Measurements from ENCODE around the gene SOX15.

Gene SOX15

GRCh38 chr17:7577327-7578199 is 12.3 kb downstream of the SOX15 start:
- DNase-seq (ENCODE audit: low read depth in 2 of 2): no peak

- no peak for DNase-seq (ENCODE audit: low read depth in 2 of 2)
These were observed 13.4 kb downstream of the SOX15 start for GRCh38 chr17:7576432-7576937.

- DNase-seq (ENCODE audit: low read depth in 2 of 2): no peak
These were observed 13.9 kb downstream of the SOX15 start for GRCh38 chr17:7575959-7576358.

- no peak for DNase-seq (ENCODE audit: low read depth in 2 of 2)
These were observed 14.4 kb downstream of the SOX15 start for GRCh38 chr17:7575481-7575883.

- DNase-seq (ENCODE audit: low read depth in 2 of 2): no peak
These were observed 15.5 kb downstream of the SOX15 start for GRCh38 chr17:7574176-7574953.

GRCh38 chr17:7573324-7574080 is 16.4 kb downstream of the SOX15 start:
- DNase-seq (ENCODE audit: low read depth in 2 of 2): peak; percentile 87 to 88

GRCh38 chr17:7572588-7573323 is 17.1 kb downstream of the SOX15 start:
- peak in 1 of 2 donors; percentile 98 for DNase-seq (ENCODE audit: low read depth in 2 of 2)

GRCh38 chr17:7572338-7572587 is 17.6 kb downstream of the SOX15 start:
- peak in 1 of 2 donors; percentile 97 for DNase-seq (ENCODE audit: low read depth in 2 of 2)

- no peak for DNase-seq (ENCODE audit: low read depth in 2 of 2)
These were observed 19.5 kb downstream of the SOX15 start for GRCh38 chr17:7570351-7570750.

- DNase-seq (ENCODE audit: low read depth in 2 of 2): no peak
These were observed 20.3 kb downstream of the SOX15 start for GRCh38 chr17:7569571-7569970.

GRCh38 chr17:7563115-7563869 is 26.6 kb downstream of the SOX15 start:
- DNase-seq (ENCODE audit: low read depth in 2 of 2): no peak

GRCh38 chr17:7562208-7562605 is 27.7 kb downstream of the SOX15 start:
- DNase-seq (ENCODE audit: low read depth in 2 of 2): no peak

GRCh38 chr17:7561589-7562207 is 28.2 kb downstream of the SOX15 start, which contains the start of gene SENP3:
SENP3 (plus strand) TSS chr17:7561919; CDS start chr17:7563077, 1,158 bp downstream.
- DNase-seq (ENCODE audit: low read depth in 2 of 2): peak; percentile 86 to 90

- DNase-seq (ENCODE audit: low read depth in 2 of 2): peak; percentile 83
These were observed 28.8 kb downstream of the SOX15 start for GRCh38 chr17:7561028-7561575.

- peak in 1 of 2 donors; percentile 61 for DNase-seq (ENCODE audit: low read depth in 2 of 2)
These were observed 29.5 kb downstream of the SOX15 start for GRCh38 chr17:7560172-7561027.

- DNase-seq (ENCODE audit: low read depth in 2 of 2): no peak
These were observed 30.3 kb downstream of the SOX15 start for GRCh38 chr17:7559320-7560171.

GRCh38 chr17:7558544-7559319 is 31.2 kb downstream of the SOX15 start, which contains the start of gene TNFSF13:
TNFSF13 (plus strand) TSS chr17:7558750; CDS start chr17:7559040, 290 bp downstream.
- no peak for DNase-seq (ENCODE audit: low read depth in 2 of 2)
